ENCODE data around the gene ERI3.

- TF ChIP-seq CTCF (IDR thresholded peaks at IDR 0.05 in 2 of 3, conservative IDR thresholded peaks at IDR 0.05 in 1 of 3; ENCODE audit: borderline replicate concordance in 1 of 3, insufficient read depth in 1 of 3, low read depth in 2 of 3, low read length in 2 of 3) = no peak
- TF ChIP-seq ZNF274 (IDR thresholded peaks at IDR 0.05; ENCODE audit: low read depth, low read length) = no peak
- no peak for TF ChIP-seq JUND (IDR thresholded peaks at IDR 0.05)
- TF ChIP-seq MAX (IDR thresholded peaks at IDR 0.05) = no peak
Measured at GRCh38 chr1:44380666-44381177, 25.7 kb upstream of the ERI3 start.

Measured in HCT116 (cell line).